IPS-18c (cell line): Measurements from ENCODE around the gene TMEM150C.

Experiments used
- H3K4me3 ChIP-seq: 2 replicates; pipeline ENCODE4 v1.7.0; 2013; ENCODE audit warnings: low read depth, mild to moderate bottlenecking, low read length, moderate library complexity; ENCODE audit not compliant: insufficient read depth
- H3K9me3 ChIP-seq: one replicate; pipeline ENCODE4 v1.6.1; 2013; ENCODE audit warnings: mild to moderate bottlenecking, low read length, moderate library complexity; ENCODE audit not compliant: control insufficient read depth, insufficient read depth

The TMEM150C gene

GRCh38 chr4:82528868-82529267, 32.9 kb downstream of the TMEM150C start:
- no peaks in the 10 kb centered on the region for H3K9me3 ChIP-seq
- no peak overlapping the region for H3K4me3 ChIP-seq

- Histone ChIP-seq H3K4me3 (no peak overlapping the region), H3K9me3 (no peaks in the 10 kb centered on the region)
Observed at GRCh38 chr4:82528074-82528473, 33.7 kb downstream of the TMEM150C start.

GRCh38 chr4:82525307-82525911, 36.4 kb downstream of the TMEM150C start:
- Histone ChIP-seq H3K9me3 (no peaks in the 10 kb centered on the region), H3K4me3 (no peak overlapping the region)

- Histone ChIP-seq H3K4me3 (no peak overlapping the region), H3K9me3 (no peaks in the 10 kb centered on the region)
Observed at GRCh38 chr4:82524570-82525152, 37.1 kb downstream of the TMEM150C start.

DNA sequence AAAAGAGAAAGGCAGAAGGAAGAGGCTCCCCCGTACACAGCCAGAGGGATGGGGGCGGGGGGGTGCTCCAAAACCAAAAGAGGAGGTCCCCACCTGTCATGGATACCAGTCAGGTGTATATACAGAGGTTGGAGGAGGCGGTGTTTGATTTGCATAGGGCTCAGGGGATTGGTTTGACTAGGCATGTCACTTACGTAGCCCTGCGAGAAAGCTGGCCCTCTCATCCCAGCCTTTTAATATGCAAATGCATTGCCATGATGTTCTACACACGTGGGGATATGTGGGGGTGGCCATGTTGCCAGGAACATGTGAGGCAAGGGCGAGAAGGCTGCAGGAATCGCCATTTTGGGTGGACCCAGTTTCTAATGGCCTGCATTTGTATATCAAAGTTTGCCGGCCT, 38.6 kb downstream of the TMEM150C start:
- Histone ChIP-seq H3K9me3 (no peaks in the 10 kb centered on the region), H3K4me3 (no peak overlapping the region)

DNA sequence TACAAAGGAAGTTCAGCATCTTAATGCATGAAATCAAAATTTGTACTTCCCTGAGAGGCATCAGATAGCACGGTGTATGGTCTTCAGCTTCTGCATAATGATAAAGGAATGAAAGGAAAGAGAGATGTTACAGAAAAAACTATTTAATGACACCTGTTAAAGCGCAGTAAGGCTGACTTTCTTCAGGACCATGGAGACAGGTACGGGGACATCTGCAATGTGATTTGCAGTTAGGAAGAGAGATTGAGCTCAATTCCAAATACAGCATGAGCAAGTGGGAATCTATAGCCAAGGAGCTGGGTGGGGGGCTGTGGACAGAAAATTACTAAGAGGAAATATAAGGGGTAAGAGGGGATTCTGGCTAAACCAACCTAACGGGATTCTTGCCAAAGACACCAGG, 39.3 kb downstream of the TMEM150C start:
- H3K4me3 ChIP-seq: no peak overlapping the region
- H3K9me3 ChIP-seq: no peaks in the 10 kb centered on the region

DNA sequence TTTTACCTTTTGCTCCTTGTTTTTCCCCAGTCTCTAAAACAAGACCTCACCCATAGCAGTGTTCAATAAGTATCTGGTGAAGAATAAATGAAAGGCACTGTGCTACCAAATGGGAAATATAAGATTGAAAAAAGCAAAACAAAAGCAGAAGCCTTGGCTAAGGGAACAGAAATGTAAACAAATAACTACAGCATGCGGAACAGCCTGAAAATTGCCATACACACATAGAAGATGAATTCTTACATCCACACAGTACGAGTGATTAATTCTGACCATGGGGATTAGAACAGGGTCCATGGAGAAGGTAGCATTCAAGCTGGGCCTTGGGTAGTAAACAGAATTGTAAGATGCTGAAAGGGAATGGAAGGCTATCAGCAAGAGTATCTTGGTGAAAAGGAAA, 40.5 kb downstream of the TMEM150C start:
- Histone ChIP-seq H3K9me3 (no peaks in the 10 kb centered on the region), H3K4me3 (no peak overlapping the region)

DNA sequence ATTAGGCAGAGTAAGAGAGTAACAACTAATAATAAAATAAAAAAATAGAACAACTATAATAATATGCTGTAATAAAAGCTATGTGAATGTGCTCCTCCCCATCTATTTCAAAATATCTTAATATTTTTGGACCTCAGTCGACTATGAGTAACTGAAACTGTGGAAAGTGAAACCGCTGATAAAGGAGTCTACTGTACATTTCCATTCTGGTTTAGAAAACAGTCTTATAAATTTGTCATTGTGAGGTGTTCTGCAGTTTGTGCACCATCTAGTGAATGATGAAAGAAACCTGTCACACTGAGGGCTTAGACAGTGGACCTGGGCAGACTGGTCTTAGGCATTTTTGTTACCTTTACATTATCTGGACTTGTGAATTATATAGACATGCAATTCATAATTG, 42.0 kb downstream of the TMEM150C start:
- Histone ChIP-seq H3K9me3 (no peaks in the 10 kb centered on the region), H3K4me3 (no peak overlapping the region)

DNA sequence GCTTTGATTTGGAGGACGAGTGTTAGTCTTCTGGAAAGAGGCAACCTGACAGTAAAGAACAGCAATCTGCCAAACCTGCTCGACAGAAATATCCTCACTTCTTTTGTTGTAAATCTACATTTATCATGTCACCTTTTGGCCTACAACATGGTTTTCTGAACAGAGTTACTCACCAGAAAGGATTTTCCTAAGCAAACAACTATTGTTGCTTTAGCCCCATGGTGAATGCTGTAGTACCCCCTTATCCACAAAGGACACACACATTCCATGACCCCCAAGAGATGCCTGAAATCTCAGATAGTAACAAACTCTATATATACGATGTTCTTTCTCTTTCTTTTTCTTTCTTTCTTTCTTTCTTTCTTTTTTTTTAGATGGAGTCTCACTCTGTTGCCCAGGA, 42.7 kb downstream of the TMEM150C start:
- H3K4me3 ChIP-seq: no peak overlapping the region
- no peaks in the 10 kb centered on the region for H3K9me3 ChIP-seq

GRCh38 chr4:82517043-82517442, 44.7 kb downstream of the TMEM150C start:
- H3K9me3 ChIP-seq: peaks cover 3% of the 10 kb centered on the region
- no peak overlapping the region for H3K4me3 ChIP-seq

DNA sequence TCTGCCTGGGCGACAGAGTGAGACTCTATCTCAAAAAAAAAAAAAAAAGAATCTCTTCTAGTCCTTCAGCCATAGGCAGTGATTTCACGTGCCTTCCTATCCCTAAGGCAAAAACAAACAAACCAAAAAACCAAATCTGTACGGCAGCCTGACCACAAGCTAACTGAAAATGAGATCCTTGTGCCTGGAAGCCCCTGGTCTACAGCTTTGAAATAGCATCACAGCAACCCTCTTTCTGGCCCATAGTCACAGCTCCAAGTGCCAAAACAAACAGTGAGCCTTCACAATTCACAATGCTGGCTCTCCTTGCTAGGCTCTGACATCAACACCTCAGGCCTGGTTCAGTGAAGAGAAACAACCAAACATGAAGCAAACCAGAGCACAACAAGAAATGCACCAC, 46.1 kb downstream of the TMEM150C start:
- Histone ChIP-seq H3K9me3 (peaks cover 3% of the 10 kb centered on the region), H3K4me3 (no peak overlapping the region)

GRCh38 chr4:82513382-82513781, 48.4 kb downstream of the TMEM150C start:
- Histone ChIP-seq H3K9me3 (peaks cover 3% of the 10 kb centered on the region), H3K4me3 (no peak overlapping the region)

DNA sequence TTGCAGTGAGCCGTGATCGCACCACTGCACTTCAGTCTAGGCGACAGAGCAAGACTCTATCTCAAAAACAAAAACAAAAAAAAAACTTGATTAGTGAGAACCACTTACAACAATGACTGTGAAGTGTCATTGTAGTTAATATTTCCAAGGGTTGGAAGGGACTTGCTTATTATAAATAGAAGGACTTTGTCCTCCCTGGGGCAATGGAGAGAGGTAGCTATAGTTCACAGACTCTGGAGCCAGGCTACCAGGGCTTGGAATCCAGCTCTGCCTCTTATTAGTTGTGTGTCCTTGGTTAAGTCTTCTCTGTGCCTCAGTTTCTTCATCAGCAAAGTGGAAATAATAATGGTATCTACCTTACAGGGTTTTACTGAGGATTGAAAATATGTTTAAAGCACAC, 51.6 kb downstream of the TMEM150C start:
- no peak overlapping the region for H3K4me3 ChIP-seq
- H3K9me3 ChIP-seq: peaks cover 3% of the 10 kb centered on the region

DNA sequence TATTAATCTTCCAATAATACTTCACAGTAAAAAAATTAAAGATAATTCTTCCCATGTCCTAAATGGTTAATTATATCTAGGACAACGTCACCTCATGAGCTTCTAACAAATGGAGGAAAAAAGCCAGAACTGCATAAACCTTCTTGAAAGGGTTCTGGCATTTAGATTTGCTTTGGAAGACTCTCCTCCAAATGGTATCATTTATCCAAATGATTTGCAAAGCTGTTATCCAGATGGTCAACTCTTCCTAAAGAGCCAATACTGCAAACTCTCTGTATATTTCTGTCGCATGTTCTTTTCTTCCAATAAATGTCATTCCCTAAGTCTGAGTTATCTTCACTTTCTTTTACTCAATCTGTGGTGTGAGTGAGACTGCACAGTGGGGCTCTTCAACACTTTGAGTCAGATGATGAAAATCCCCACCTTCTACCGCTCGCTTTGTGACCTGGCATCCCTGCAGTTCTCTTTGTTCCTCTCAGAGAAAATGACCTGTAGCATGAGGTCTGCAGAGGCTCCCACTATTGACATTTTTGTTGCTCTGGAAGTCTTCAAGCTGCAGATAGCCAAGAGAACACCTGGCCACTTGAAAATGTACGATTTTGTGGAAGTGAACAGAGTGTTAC, 52.9 kb downstream of the TMEM150C start:
- no peak overlapping the region for H3K4me3 ChIP-seq
- peaks cover 3% of the 10 kb centered on the region for H3K9me3 ChIP-seq

- Histone ChIP-seq H3K4me3 (no peak overlapping the region), H3K9me3 (peaks cover 3% of the 10 kb centered on the region)
Observed at GRCh38 chr4:82508011-82508410, 53.8 kb downstream of the TMEM150C start.

DNA sequence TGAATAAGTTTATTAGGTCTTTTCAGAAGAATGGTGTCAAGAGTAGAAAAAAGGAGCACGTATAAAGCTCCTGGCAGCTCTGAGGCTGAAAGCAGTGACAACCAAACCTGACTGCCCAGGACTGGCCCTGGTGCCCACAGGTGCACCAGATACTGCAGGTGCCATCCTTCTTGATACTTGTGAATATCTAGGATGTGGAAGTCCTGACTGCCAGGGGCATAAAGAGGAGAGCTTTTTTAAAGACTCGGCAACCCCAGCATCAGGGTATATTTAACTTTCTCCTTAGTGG, 60.7 kb downstream of the TMEM150C start:
- Histone ChIP-seq H3K9me3 (no peaks in the 10 kb centered on the region), H3K4me3 (no peak overlapping the region)

DNA sequence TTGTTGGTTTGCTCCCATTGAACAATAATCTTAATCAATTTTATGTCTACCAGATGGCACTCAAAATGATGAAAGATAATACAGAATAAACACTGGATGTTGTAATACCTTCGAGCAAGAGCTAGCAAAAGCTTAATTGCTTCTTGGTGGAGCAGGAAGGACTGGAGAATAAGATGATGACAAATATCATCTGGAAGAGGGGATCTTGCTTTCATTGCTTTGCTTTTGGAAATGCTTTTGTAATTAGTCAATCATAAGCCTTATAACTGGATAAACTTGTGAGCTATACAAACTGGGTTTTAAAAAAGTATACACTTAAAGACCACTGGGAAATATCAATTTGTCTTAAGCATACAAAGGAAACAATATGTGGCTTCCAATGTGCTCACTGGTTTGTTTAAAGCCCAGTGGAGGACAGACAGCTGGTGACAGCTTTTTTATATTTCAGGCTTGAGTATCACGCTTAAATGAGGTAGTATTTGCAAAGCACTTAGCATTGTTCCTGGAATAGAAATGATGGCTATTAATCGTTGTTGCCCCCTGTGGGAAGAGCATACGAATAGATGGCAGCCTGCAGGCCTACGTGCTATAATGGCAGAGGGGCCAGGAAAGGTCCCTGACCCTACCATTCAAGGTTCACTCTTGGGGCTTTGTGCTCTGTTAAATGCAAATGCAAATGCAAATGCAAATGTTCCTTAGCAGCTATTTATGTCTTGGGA, 61.2 kb downstream of the TMEM150C start:
- Histone ChIP-seq H3K4me3 (no peak overlapping the region), H3K9me3 (no peaks in the 10 kb centered on the region)

GRCh38 chr4:82499738-82500434, 61.9 kb downstream of the TMEM150C start:
- no peaks in the 10 kb centered on the region for H3K9me3 ChIP-seq
- no peak overlapping the region for H3K4me3 ChIP-seq
